IPS-18c (cell line): Measurements from ENCODE around the gene NEU4.
"Not testable (repeated sequence)": the region's sequence is repeated elsewhere in the genome, so short reads cannot be mapped to it uniquely, and the experiment has no call there.

Source experiments
- H3K4me3 ChIP-seq: 2 replicates; pipeline ENCODE4 v1.7.0; 2013; ENCODE audit warnings: low read depth, mild to moderate bottlenecking, low read length, moderate library complexity; ENCODE audit not compliant: insufficient read depth
- H3K9me3 ChIP-seq: one replicate; pipeline ENCODE4 v1.6.1; 2013; ENCODE audit warnings: mild to moderate bottlenecking, low read length, moderate library complexity; ENCODE audit not compliant: control insufficient read depth, insufficient read depth

The NEU4 gene

GRCh38 chr2:241772063-241772499 is 36.9 kb upstream of the NEU4 start:
- Histone ChIP-seq H3K9me3 (no peaks in the 10 kb centered on the region), H3K4me3 (no peak overlapping the region)

DNA sequence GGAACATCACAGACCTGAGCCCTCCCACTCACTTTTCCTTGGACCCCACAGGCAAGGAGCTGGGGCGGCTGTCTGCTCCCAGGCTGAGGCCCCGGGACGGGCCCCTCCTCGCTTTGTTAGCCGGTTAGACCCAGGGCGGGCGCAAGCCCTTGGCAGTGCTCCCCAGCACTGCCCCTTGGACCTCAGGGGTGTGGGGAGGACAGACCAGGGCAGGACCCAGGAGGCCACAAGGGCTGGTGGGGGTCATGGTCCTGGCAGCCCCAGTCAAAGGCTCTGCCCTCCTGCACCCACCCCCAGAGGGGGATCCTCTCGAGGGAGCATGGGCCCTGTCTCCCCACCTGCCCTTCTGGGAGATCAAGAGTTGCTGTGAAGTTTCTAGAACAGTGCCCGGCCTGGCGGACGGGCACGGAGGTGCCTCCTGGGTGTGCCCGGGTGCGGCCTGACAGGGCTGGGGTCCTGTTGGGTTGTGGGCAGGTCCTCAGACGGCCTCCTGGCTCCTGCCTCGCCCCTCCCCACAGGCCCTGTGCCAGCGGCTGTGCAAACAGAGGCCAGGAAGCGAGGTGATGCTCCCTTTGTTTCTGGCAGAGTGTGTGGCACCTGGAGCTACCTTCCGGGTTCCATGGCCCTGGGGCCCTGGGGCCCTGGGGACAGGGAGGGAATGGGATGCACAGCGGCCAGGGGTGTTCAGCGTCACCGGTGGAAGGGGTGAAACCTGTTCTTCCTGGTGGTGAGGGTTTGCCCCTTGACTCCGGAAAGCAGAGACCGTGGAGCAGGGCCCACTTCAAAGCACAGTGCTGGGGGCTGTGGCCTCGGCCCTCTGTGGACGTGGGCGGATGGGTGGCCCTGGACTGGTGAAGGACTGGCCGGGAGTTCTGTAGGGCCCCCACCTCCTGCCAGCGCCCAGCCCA is 35.2 kb upstream of the NEU4 start:
- Histone ChIP-seq H3K9me3 (no peaks in the 10 kb centered on the region), H3K4me3 (no peak overlapping the region)

- H3K9me3 ChIP-seq: no peaks in the 10 kb centered on the region
- no peak overlapping the region for H3K4me3 ChIP-seq
These were observed 34.4 kb upstream of the NEU4 start for GRCh38 chr2:241774419-241775222.

- no peak overlapping the region for H3K4me3 ChIP-seq
- peaks cover 2% of the 10 kb centered on the region for H3K9me3 ChIP-seq
These were observed 33.5 kb upstream of the NEU4 start for GRCh38 chr2:241775223-241776177.

DNA sequence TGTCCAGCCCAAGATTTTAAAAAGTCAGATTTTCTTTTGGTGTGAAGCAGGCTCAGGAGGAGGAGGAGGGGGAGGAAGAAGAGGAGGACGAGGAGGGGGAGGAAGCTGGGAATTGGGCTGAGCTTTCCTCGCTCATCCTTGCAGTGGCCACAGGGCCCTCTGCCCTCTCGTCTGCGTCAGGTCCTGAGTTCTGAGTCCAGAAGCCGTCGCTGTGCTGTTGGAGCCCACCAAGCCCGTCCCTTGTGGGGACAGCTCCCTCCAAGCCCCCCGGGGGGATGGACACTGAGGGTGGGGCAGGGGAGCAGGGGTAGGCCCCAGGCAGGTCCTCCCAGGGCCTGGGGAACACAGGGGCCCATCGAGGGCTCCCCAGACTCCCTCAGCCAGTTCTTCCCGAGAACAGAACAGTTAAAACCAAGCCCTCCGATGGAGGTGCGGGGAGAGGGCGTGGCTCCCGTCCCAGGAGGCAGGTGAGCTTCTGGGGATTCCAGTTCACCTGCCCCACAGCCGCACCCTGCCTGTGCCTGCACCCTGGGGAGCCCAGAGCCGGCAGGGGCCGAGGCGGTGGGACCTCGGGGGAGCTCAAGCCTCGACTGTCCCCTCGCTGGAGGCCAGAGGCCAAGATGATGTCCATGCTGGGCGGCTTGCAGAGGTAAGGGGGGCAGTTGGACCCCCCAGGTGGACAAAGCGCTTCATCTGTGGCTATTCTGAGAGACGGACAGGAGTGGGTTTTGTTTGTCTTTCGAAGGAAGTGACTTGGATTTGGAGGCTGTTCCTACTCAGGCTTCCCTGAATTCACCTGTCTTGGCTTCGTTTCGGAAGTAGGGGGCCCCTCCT is 32.4 kb upstream of the NEU4 start, which contains the start of gene GAL3ST2:
Gene GAL3ST2, plus strand, starts transcription at position 487 of the 834 bp plus-strand sequence. Its CDS starts 134 bp downstream, at position 621.
- Histone ChIP-seq H3K4me3 (no peak within 1 kb of the TSS), H3K9me3 (peaks cover 2% of the 10 kb centered on the region)

DNA sequence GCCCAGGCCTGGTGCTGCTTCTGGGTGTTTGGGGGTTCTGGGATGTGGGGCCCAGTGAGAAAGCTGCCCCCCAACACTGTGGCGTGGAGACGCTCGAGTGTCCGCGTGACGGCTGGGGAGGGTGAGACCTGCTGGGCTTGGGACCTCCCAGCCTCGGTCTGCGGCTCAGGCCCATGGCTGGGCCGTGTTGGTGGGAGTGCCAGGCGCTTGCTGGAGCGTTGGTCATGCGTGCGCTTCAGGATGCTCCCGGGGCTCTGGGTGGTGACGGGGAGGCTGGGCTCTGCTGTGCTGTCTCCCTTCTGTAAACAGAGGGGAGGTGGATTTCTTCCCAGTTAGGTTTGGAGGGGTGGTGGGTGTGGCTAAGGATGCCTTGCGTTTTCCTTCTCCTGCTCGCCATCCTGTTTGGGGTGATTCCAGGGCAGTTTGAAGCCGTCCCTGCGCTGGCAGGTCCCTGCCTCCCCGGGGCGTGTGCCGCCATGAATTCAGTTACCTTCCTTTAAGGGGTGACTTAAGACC is 31.8 kb upstream of the NEU4 start:
- Histone ChIP-seq H3K9me3 (peaks cover 2% of the 10 kb centered on the region), H3K4me3 (no peak overlapping the region)

DNA sequence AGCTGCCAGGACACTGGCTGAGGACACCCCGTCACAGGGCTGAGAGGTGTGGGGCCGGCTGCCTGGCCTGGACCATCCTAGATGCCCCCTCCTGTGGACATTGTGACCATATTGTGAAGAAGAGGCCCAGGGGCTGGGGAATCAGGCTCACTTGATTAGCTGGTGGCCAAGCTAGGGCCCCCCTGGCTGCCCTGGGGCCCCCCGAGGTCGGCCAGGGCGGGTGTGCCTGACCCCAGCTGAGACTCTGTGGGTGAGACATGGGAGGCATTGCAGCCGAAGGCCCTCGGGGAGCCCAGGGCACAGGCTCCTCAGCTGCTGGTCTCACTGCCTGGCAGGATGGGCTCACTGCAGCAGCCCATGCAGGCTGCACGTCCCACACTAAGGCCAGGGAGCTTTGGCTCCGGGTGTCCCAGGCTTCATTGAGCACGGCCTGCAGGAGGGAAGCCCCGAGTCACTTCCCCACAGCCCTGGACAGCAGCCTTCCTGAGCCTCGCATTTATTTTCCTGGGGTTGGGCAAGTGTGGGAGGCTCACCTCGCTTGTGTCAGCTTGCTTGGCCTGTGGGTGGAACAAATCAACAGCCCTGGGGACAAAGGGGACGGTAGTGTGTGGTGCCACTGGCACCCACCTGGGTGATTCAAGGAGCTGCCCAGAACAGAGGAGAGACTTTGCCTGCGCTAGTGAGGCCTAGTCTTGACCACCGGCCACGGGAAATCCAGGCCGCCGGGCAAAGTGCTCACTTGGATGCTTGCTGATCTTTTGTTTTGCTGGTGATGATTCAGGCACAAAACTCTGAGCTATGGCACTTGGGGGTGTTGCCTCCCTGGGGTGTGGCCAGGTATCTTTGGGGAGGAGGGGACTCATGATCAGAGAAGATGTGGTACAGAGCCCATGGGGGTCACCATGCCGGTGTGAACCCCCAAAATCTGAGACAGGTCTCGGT is 31.0 kb upstream of the NEU4 start:
- Histone ChIP-seq H3K4me3 (no peak overlapping the region; the same call in 1 of the 2 replicates), H3K9me3 (peaks cover 2% of the 10 kb centered on the region)

GRCh38 chr2:241780939-241781569 is 27.9 kb upstream of the NEU4 start:
- Histone ChIP-seq H3K9me3 (peaks cover 4% of the 10 kb centered on the region), H3K4me3 (no peak overlapping the region)

- H3K9me3 ChIP-seq, H3K4me3 ChIP-seq: not testable (repeated sequence)
These were observed 26.9 kb upstream of the NEU4 start for GRCh38 chr2:241782053-241782452.

DNA sequence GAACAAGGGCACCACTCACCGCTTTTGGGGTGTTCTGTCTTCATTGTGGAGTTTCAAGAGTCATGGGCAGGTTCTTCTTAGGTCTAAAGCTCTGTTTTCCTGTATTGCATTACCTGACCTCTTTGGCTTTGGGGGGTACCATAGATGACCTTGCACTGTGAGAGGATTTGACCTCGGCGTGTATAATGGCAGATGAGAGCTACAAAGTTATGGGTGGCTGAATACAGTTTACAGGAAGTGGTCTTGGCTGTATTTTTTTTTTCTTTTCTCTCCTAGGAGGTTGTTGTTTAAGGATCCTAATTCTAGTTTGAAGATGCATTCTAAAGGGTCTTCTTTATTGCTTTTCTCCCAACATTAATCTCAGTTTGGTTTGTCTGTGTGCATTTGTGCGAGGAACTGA is 20.9 kb upstream of the NEU4 start:
- H3K9me3 ChIP-seq: peaks cover 2% of the 10 kb centered on the region

DNA sequence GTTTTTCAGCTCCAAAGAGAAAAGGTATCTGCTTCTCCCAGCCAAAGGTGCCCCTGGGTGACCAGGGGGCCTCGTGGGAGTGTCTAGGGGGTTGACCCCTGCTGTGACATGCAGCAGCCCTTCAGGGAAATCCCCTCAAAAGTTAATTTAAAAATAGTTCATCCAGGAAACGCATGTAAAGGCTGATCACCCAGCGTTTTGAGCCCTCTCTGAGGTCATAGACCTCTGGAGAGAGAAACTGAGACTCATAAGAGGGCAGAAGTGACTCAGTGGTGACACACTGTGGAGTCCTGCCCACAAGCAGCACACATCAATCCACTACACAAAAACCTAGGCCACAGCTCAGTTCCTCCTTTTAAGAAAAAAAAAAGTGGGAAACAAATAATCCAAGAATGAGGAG is 20.4 kb upstream of the NEU4 start:
- no peak overlapping the region for H3K4me3 ChIP-seq
- H3K9me3 ChIP-seq: peaks cover 2% of the 10 kb centered on the region

More for the DNA sequence above, 20.9 kb upstream of the NEU4 start:
- H3K4me3 ChIP-seq: no peak overlapping the region

DNA sequence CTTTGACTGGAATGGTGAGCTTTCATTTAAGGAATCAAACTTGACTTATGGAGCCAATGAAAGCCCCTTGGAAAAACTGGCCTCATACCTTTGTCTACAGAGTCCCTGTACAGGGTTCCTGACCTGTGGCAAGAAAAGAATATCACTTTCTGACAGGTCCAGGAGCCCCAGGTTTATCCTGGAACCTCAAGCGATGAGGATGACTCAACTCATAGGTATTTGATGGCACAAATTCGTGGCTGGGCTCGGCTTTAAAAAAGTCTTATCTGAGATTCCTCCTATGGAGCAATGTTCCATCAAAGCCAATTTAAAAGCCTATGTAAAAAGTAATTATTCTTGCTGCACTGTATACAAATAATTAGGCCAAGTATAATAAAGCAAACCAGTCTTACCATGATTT is 17.6 kb upstream of the NEU4 start:
- H3K4me3 ChIP-seq, H3K9me3 ChIP-seq: not testable (repeated sequence)

- no peak overlapping the region for H3K4me3 ChIP-seq
- no peaks in the 10 kb centered on the region for H3K9me3 ChIP-seq
These were observed 15.6 kb upstream of the NEU4 start for GRCh38 chr2:241793385-241793784.

- H3K4me3 ChIP-seq: no peak overlapping the region
These were observed 14.7 kb upstream of the NEU4 start for GRCh38 chr2:241794250-241794823.

More at GRCh38 chr2:241794250-241794823, 14.7 kb upstream of the NEU4 start:
- H3K9me3 ChIP-seq: no peaks in the 10 kb centered on the region
